ENCODE data around the gene UNC45B.

DNA sequence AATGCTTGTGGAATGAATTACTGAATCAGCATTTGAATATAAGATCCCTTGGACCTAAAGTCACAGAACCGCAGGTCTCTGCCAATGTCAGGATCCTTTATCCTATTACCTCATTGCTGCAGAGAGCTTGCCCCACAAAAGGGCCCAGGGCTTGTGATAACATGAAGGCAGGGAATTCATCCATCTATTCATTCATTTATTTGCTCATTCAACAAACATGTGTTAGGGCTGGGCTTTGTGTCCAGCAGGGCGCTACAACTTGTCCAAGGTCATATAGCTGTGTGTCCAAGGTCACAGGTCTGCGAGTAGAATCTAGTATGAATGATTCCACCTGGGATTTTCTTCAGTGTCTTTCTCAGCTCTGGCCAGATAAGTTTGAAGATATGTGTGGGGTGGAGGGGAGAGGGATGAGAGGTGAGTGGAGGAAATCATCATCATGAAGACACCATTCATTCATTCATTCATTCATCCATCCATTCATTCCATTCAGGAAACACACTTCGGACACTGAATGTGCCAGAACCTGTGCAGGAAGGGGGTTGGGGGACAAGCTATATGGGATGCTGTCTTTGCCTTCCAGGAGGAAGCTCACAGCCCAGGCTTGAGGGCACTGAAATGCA lies 1.3 kb upstream of the UNC45B start:
- TF ChIP-seq, protein P1, sequence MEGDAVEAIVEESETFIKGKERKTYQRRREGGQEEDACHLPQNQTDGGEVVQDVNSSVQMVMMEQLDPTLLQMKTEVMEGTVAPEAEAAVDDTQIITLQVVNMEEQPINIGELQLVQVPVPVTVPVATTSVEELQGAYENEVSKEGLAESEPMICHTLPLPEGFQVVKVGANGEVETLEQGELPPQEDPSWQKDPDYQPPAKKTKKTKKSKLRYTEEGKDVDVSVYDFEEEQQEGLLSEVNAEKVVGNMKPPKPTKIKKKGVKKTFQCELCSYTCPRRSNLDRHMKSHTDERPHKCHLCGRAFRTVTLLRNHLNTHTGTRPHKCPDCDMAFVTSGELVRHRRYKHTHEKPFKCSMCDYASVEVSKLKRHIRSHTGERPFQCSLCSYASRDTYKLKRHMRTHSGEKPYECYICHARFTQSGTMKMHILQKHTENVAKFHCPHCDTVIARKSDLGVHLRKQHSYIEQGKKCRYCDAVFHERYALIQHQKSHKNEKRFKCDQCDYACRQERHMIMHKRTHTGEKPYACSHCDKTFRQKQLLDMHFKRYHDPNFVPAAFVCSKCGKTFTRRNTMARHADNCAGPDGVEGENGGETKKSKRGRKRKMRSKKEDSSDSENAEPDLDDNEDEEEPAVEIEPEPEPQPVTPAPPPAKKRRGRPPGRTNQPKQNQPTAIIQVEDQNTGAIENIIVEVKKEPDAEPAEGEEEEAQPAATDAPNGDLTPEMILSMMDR (optimal IDR thresholded peaks at IDR 0.05 in 1 of 3, IDR thresholded peaks at IDR 0.05 in 1 of 3, conservative IDR thresholded peaks at IDR 0.05 in 1 of 3; ENCODE audit: extremely low read depth in 1 of 3, insufficient read depth in 2 of 3, low read length in 3 of 3) = no peak
- no peak for TF ChIP-seq EZH2 (IDR thresholded peaks at IDR 0.05; ENCODE audit: low read length)
